HEK293 (cell line): ENCODE measurements around the gene PRKCA.

Experiments used
- ATF2 ChIP-seq: fragments of 450-650 bp; formaldehyde crosslinking; IDR thresholded peaks from 2 replicates; pipeline ENCODE4 v1.5.1; 2016; ENCODE audit warnings: missing biosample characterization, missing genetic modification characterization, low read depth
- CTCF ChIP-seq: fragments of 450-650 bp; formaldehyde crosslinking; IDR thresholded peaks from 2 replicates; pipeline ENCODE4 v1.5.1; 2016; ENCODE audit warnings: missing biosample characterization, missing genetic modification characterization
- RBAK ChIP-seq: fragments of 450-650 bp; formaldehyde crosslinking; IDR thresholded peaks from 2 replicates; pipeline ENCODE4 v1.5.1; 2016; ENCODE audit warnings: missing biosample characterization, missing genetic modification characterization
- SP2 ChIP-seq: fragments of 450-650 bp; formaldehyde crosslinking; IDR thresholded peaks from 2 replicates; pipeline ENCODE4 v1.5.1; 2016; ENCODE audit warnings: missing biosample characterization, missing genetic modification characterization
- YY1 ChIP-seq: fragments of 450-650 bp; formaldehyde crosslinking; IDR thresholded peaks from 2 replicates; pipeline ENCODE4 v1.5.1; 2018; ENCODE audit warnings: missing biosample characterization, missing genetic modification characterization
- ZNF133 ChIP-seq: fragments of 450-650 bp; formaldehyde crosslinking; IDR thresholded peaks from 2 replicates; pipeline ENCODE4 v1.5.1; 2016; ENCODE audit warnings: missing biosample characterization, missing genetic modification characterization
- ZNF18 ChIP-seq: fragments of 450-650 bp; formaldehyde crosslinking; IDR thresholded peaks from 2 replicates; pipeline ENCODE4 v1.5.1; 2016; ENCODE audit warnings: missing biosample characterization, missing genetic modification characterization
- ZNF280C ChIP-seq: fragments of 450-650 bp; formaldehyde crosslinking; IDR thresholded peaks from 2 replicates; pipeline ENCODE4 v1.5.1; 2016; ENCODE audit warnings: missing biosample characterization, missing genetic modification characterization
- ZNF626 ChIP-seq: fragments of 450-650 bp; sonication (Bioruptor Pico); formaldehyde crosslinking; IDR thresholded peaks from 2 replicates; pipeline ENCODE4 v1.5.1; 2018; ENCODE audit warnings: missing biosample characterization, missing genetic modification characterization, inconsistent platforms

GRCh38 chr17:66292353-66292752 is 10.1 kb upstream of the PRKCA start:
- TF ChIP-seq ATF2 (tag by site-specific recombination) (no peak), CTCF (tag by site-specific recombination) (no peak), ZNF626 (no peak), ZNF133 (tag by site-specific recombination) (no peak), ZNF280C (no peak), SP2 (tag by site-specific recombination) (no peak), RBAK (tag by site-specific recombination) (no peak), YY1 (no peak), ZNF18 (tag by site-specific recombination) (no peak)
